ENCODE results near the gene KRTAP16-1. TPM values are rescaled to one million over a fixed set of nuclear protein-coding genes. Genes with fewer than 3 reads are reported as not detected.
"Not testable (repeated sequence)": the region's sequence is repeated elsewhere in the genome, so short reads cannot be mapped to it uniquely, and the experiment has no call there.

The KRTAP16-1 gene
- total and polyA plus RNA-seq, 12 donors = not detected

DNA sequence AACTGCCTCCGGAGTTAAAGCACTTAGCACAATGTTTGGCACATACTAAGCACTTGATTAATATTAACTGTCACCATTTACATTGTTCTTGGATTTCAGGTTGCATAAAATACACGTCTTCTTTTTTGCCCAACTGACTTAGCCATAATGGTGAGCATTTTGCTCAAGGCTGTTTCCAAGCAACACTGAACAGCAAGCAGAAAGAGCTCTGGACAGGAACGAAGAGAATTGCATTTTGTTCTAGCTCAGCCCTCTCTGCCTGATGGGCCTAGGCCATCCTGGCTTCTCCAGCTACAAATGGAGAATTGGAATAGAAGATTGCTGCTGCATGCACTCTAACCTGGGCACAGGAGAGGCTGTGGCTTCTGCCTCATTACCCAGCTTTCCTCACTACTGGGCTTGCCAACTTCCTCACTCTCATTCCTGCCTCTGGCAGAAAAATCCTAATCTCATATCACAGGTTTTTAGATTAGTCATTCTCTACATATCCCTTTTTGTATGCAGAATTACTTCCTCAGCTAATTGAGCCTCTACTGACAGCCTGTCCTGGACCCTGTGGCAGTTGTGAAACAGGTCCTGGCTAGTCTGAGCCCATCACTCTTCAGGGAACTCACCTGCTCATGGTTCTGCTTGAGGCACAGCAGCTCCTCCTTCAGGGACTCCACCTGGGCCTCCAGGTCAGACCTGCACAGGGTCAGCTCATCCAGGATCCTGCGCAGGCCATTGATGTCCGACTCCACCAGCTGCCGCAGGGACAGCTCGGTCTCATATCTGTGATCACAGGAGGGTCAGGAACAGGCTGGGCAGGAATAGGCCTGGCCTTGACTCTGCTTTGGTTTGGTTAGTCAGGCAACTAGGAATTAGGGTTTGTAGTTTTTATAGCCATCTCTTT, 39.0 kb upstream of the KRTAP16-1 start:
- 84 to 87% methylated on average over 7 of the region's 7 CpGs for WGBS, 2 donors
- Histone ChIP-seq H3K4me3 (no peak overlapping the region), H3K4me1 (no peaks in the 10 kb centered on the region), H3K9me3 (no peaks in the 10 kb centered on the region), H3K27me3 (peaks cover 0 to 19% (median 6%) of the 10 kb centered on the region in 7 donors), H3K27ac (no peak overlapping the region), H3K36me3 (no peaks in the 10 kb centered on the region)
- ATAC-seq (no peak), DNase-seq (no peak)
- TF ChIP-seq, protein P1, sequence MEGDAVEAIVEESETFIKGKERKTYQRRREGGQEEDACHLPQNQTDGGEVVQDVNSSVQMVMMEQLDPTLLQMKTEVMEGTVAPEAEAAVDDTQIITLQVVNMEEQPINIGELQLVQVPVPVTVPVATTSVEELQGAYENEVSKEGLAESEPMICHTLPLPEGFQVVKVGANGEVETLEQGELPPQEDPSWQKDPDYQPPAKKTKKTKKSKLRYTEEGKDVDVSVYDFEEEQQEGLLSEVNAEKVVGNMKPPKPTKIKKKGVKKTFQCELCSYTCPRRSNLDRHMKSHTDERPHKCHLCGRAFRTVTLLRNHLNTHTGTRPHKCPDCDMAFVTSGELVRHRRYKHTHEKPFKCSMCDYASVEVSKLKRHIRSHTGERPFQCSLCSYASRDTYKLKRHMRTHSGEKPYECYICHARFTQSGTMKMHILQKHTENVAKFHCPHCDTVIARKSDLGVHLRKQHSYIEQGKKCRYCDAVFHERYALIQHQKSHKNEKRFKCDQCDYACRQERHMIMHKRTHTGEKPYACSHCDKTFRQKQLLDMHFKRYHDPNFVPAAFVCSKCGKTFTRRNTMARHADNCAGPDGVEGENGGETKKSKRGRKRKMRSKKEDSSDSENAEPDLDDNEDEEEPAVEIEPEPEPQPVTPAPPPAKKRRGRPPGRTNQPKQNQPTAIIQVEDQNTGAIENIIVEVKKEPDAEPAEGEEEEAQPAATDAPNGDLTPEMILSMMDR (IDR thresholded peaks at IDR 0.05) = no peak
- intact Hi-C loops (cut with DNase I) = no loop called here

DNA sequence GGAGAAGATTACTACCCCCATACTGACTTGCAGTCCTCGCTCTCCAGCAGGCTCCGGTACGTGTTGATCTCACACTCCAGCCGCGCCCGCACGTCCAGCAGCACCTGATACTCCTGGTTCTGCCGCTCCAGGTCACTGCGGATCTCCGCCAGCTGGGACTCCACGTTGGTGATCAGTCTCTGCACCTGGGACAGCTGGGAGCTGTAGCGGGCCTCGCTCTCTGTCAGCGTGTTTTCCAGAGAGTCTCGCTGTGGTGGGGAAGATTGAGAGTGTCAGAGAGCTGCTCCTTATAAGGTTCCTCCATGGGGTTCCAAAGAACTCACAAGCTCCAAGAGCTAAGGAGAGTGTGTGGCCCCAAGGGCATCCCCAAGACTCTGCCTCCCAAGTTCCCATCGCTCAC, 37.3 kb upstream of the KRTAP16-1 start:
- H3K27ac ChIP-seq; DNase-seq; H3K36me3 ChIP-seq; intact Hi-C loops (cut with DNase I); ATAC-seq; H3K4me3 ChIP-seq; H3K27me3 ChIP-seq; H3K4me1 ChIP-seq: not testable (repeated sequence)
- WGBS, 2 donors = 88 to 91% methylated on average over 16 of the region's 16 CpGs
- peaks cover 0 to 14% (median 0%) of the 10 kb centered on the region in 11 donors for H3K9me3 ChIP-seq

DNA sequence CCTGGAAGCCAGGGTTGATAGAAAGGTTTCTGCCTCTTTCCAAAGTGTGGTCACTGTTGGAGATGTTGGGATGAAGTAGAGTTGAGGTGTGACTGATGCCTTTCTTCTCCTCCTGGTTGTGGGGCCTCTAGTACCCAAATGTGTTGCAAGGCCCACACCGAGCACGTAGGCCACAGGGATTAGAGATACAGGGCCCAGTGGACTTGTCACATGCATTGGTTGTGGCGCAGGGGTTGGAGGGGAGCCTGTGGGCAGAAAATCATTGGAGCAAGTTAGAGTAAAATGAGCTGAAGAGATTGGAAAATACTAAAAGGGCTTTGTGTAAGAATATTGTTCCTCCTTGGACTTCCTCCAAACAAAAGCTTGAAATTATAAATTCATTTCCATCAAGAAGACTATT, 36.9 kb upstream of the KRTAP16-1 start:
- ATAC-seq = no peak
- Histone ChIP-seq H3K27me3 (peaks cover 0 to 8% (median 0%) of the 10 kb centered on the region in 7 donors), H3K4me3 (no peak overlapping the region), H3K4me1 (no peaks in the 10 kb centered on the region), H3K36me3 (no peaks in the 10 kb centered on the region), H3K27ac (no peak overlapping the region), H3K9me3 (peaks cover 0 to 14% (median 0%) of the 10 kb centered on the region in 11 donors)
- TF ChIP-seq, protein P1 (IDR thresholded peaks at IDR 0.05) = no peak
- 80 to 86% methylated on average over 3 of the region's 3 CpGs for WGBS, 2 donors
- intact Hi-C loops (cut with DNase I) = no loop called here
- no peak for DNase-seq

DNA sequence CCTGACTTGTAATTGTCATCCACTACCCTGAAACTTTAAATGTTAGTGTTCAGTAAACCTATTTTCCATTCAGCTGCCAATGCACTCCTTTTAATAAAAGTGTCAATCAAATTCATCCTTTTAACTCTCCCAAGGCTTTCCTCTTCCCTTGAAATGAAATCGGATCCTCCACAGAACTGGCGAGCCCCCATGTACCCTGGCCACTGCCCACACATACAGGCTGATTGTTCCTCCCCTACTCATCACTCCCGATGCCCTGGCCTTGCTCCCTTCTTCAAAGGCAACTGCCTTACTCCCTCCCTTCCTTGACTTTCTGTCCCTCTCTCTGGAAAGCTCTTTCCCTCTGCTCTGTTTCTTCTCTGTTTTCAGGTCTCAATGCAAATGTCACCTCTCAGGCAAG, 33.9 kb upstream of the KRTAP16-1 start:
- no peak overlapping the region for H3K4me3 ChIP-seq
- DNase-seq = no peak
- ATAC-seq = no peak
- no peaks in the 10 kb centered on the region for H3K36me3 ChIP-seq
- peaks cover 0 to 20% (median 0%) of the 10 kb centered on the region in 9 donors for H3K4me1 ChIP-seq
- peaks cover 0 to 10% (median 0%) of the 10 kb centered on the region in 7 donors for H3K27me3 ChIP-seq
- TF ChIP-seq, protein P1 (IDR thresholded peaks at IDR 0.05) = no peak
- WGBS, 2 donors = 75 to 79% methylated on average over 3 of the region's 3 CpGs
- peaks cover 0 to 14% (median 0%) of the 10 kb centered on the region in 11 donors for H3K9me3 ChIP-seq
- intact Hi-C loops (cut with DNase I) = no loop called here
- H3K27ac ChIP-seq = no peak overlapping the region

All from heart right ventricle (tissue), 16 donors.